GM12872 (cell line): ENCODE measurements around the gene CRADD.

ENCODE experiments used
- TF ChIP-seq, protein P1 (sequence below): IDR thresholded peaks from 3 replicates; pipeline ENCODE4 v1.5.1; 2011; ENCODE audit warnings: low read depth, mild to moderate bottlenecking, low read length, moderate library complexity; ENCODE audit not compliant: insufficient read depth

CRADD gene

DNA sequence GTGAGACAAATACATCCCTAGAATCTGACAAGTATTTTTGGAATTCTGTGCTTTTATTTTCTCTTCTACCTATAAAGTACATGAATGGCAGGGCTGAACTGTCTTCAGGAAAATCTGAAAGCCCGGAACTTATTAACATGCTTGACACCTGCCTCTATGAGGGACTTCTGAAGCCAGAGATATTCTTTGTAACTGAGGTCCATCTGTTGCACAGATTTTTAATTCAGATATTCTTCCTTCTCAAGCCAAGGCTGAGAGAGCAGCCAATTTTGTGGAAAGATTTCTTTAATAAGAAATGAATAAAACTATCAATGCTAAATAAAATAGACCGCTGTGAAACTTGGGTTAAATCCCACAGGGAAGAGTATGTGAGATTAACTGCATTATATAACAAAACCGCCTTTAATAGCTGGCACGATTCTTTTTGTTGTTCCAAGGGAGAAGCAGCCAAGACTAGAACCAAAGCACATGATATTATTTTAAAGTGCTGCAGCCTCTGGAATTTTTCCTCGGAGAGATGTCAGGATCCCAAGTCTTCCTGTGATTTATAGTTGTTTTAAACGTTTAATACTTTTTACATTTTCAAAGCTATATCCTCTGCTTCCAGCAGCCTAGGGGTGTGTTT is 148.9 kb downstream of the CRADD start:
- TF ChIP-seq, protein P1, sequence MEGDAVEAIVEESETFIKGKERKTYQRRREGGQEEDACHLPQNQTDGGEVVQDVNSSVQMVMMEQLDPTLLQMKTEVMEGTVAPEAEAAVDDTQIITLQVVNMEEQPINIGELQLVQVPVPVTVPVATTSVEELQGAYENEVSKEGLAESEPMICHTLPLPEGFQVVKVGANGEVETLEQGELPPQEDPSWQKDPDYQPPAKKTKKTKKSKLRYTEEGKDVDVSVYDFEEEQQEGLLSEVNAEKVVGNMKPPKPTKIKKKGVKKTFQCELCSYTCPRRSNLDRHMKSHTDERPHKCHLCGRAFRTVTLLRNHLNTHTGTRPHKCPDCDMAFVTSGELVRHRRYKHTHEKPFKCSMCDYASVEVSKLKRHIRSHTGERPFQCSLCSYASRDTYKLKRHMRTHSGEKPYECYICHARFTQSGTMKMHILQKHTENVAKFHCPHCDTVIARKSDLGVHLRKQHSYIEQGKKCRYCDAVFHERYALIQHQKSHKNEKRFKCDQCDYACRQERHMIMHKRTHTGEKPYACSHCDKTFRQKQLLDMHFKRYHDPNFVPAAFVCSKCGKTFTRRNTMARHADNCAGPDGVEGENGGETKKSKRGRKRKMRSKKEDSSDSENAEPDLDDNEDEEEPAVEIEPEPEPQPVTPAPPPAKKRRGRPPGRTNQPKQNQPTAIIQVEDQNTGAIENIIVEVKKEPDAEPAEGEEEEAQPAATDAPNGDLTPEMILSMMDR, result no peak

DNA sequence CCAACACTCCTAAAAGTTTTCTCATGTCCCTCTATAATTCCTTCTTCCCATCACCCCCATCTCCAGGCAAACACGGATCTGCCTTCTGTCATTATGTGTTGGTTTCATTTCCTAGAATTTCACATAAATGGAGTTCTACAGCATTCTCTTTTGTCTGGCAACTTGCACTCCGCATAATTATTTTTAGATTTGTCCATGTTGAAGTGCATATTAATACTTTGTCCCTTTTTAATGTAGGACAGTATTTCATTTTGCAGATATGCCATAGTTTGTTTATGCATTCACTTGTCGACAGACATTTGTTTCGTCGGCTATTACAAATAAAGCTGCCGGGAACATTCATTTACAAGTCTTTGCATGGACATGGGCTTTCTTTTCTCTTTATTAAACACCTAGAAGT is 150.0 kb downstream of the CRADD start:
- TF ChIP-seq, protein P1, result no peak

DNA sequence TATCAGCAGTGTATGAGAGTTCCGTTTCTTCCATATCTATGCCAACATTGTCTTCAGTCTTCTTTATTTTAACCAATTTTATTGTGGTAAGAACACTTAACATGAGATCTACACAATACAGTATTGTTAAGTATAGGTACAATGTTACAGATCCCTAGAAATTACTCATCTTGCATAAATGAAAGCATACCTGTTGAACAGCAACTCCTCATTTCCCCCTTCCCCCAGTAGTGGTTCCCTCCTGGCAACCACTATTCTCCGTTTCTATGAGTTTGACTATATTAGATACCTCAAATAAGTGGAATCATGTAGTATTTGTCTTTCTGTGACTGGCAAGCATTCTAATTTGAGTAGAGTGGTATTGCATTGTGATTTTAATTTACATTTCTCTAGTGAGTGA is 150.5 kb downstream of the CRADD start:
- TF ChIP-seq, protein P1, result no peak

DNA sequence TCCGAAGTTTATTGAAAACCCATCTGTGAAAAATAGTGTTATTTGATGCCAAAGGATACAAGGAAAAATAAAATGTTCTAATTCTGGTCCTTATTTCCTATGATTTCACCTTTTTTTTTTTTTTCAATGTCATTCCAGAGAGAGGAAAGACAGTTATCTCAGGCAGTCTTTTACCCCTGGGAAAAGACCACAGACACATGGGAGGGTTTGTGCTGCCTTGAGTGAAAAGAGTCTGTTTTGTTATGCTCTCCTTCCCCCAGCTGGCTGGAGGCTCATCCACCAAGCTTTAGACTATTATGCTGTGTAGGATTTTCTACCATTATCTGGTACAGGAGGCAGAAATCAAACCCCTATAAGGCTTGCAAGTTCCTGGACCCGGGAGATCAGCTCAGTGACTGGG is 151.8 kb downstream of the CRADD start:
- TF ChIP-seq, protein P1, result no peak

DNA sequence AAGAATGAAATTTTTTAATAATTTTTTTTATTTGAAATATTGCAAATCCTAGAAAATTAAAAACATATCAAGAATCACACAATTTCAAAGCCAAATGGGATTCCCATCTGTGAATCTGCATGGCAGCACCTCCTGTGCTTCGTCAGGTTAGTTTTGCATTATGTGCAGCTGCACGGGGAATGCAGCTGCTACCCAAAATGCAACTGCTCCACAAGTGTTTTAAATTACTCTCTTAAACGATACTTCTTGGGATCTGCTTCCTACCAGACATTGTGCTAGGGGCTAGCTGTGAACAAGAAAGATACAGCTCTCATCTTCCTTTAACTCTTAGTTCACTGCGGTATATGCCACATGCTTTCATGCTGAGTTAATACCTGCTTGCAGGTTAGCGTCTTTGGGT is 154.2 kb downstream of the CRADD start:
- TF ChIP-seq, protein P1, result no peak

DNA sequence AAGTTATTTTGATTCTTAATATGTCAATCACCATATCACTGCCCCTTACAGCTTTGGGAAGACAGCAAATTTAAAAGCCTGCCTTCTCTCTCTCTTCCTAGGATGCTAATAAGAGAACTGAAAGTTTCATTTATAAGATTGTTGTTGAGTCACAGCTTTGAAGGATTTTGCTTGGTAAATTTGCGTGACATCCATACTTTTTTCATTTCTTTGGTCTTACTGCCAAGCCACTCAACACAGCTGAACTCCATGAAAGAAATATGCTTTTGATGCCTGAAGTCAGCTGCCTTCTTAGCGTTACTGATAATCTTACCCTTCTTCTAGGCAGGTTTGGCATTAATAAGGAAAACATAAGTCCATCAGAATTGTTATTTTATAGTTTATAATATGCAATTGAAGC is 155.0 kb downstream of the CRADD start:
- TF ChIP-seq, protein P1, result no peak

DNA sequence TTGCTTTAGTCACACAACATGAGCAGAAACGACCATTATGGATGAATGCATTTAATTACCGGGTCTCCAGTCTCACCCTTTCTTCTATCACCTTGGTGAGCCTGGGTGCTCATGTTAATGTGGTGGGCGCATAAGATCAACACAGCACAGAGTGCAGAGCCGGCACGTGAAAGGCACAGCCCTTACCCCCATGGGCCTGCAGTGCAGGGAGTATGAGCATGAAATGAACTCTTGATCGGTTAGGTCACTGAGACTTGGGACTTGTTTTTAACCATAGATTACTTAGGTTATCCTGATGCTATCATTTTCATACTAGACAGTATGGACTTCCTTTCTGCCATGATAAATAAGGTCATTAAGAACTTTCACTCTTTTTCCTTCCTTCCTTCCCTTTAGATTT is 156.8 kb downstream of the CRADD start:
- TF ChIP-seq, protein P1, result no peak
